Measurements from ENCODE around the gene TPR. TPM values are rescaled to one million over a fixed set of nuclear protein-coding genes. Genes with fewer than 3 reads are reported as not detected.
"Not testable (repeated sequence)": the region's sequence is repeated elsewhere in the genome, so short reads cannot be mapped to it uniquely, and the experiment has no call there.

TPR gene
- total RNA-seq, result 100 to 1,000 TPM; 165 to 167 TPM

DNA sequence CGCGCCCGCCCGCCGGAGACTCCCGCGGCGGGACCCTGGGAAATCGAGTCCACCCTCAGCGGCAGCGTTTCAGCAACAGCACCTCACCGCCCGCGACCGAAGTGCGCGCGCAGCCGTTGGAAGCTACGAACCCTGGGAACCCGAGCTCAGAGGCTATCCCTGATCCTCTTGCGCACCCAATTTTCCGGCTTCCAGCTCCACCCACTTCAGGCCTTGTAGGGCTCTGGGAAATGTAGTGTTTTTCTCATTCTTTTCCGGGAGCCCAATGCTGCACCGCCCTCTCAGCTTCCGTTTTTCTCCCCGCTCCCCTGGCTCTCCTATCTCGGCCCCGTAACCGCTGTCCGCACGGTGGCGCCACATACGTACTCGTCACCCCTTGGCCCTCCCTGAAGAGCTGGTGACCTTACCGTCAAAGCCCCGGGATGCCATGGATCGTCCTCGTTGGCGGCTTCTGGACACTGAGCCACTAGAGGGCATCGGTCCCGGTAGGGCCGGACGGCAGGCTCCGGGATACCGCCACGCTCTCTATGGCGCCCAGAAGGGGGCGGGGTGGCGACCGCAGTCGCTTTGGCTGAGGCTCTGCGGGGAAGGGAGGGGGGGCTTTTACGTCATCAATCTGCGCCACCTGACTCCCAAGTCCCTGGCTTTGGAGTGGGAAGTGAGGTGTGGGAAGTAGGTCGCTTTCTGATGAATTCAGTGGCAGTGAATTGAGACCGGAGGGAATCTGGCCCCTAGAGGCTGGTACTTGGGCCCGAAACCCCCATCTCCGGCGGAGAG, at the start of gene TPR, which contains the start of gene ODR4:
Gene TPR (minus strand): TSS at position 102 of the 777 bp plus-strand sequence. CDS start 225 bp downstream, outside the sequence.
Gene ODR4 (plus strand): TSS at position 687 of the 777 bp plus-strand sequence. CDS start 3,948 bp downstream, outside the sequence.
- Mint-ChIP-seq H3K36me3 (ENCODE audit: low read depth) (peaks cover 34% of the 10 kb centered on the region), H3K9me3 (no peaks in the 10 kb centered on the region), H3K27ac (peak within 1 kb of the TSS; percentile 90), H3K27me3 (no peaks in the 10 kb centered on the region), H3K4me3 (peak within 1 kb of the TSS; percentile 99), H3K4me1 (peaks cover 50% of the 10 kb centered on the region)
- CTCF ChIA-PET, result interaction anchor here (0.6 to 1.6 kb wide), 39 partner anchors 9 to 602 kb away, joined by 3 to 29 read pairs (median 4); no protein-coding TSS in a partner anchor
- DNase-seq, result peak; percentile 97
- POLR2A ChIA-PET, result interaction anchor here (0.6 kb wide), 1 partner anchor 70 kb away, joined by 6 read pairs; no protein-coding TSS in a partner anchor

DNA sequence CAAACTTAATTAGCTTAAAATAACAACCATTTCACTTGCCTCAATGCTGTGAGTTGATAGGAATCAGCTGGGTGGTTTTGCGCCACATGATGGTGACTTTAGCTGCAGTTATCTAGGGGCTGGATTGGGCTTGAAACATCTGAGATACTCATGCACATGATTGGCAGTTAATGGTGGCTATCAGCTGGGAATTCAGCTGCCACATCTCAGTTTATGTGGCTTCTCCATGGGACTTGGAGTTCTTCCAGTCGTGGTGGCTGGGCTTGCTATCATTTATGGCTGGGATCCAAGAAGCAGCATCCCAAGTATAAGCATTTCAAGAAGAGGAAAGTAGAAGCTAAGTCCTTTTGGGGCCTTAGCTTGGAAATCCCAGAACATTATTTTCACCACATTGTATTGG, 49.5 kb upstream of the TPR start:
- peaks cover 7% of the 10 kb centered on the region for H3K9me3 Mint-ChIP-seq

DNA sequence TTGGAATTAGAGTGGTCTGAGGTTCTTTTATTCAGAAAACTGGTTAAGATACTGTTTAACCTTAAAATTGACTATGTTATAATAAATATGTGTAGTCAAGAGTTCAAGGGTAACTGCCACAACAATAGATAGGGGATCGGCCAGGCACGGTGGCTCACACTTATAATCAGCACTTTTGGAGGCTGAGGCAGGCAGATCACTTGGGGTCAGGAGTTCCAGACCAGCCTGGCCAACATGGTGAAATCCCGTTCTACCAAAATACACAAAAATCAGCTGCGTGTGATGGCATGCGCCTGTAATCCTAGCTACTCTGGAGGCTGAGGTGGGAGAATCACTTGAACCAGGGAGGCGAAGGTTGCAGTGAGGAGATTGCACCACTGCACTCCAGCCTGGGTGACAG, 46.4 kb upstream of the TPR start:
- Mint-ChIP-seq H3K9me3 (peaks cover 7% of the 10 kb centered on the region), H3K27ac (peak overlapping the region; percentile 68), H3K4me3 (no peak overlapping the region), H3K4me1 (peaks cover 31% of the 10 kb centered on the region), H3K36me3 (ENCODE audit: low read depth) (peaks cover 33% of the 10 kb centered on the region), H3K27me3 (no peaks in the 10 kb centered on the region)
- POLR2A ChIA-PET, result no interaction called here
- CTCF ChIA-PET, result no interaction called here
- no peak for DNase-seq

More for the DNA sequence above, 49.5 kb upstream of the TPR start:
- Mint-ChIP-seq H3K36me3 (ENCODE audit: low read depth) (peaks cover 25% of the 10 kb centered on the region), H3K27me3 (no peaks in the 10 kb centered on the region), H3K4me3 (no peak overlapping the region), H3K27ac (no peak overlapping the region), H3K4me1 (peaks cover 32% of the 10 kb centered on the region)
- ChIA-PET POLR2A (no interaction called here), CTCF (no interaction called here)
- DNase-seq, result no peak

DNA sequence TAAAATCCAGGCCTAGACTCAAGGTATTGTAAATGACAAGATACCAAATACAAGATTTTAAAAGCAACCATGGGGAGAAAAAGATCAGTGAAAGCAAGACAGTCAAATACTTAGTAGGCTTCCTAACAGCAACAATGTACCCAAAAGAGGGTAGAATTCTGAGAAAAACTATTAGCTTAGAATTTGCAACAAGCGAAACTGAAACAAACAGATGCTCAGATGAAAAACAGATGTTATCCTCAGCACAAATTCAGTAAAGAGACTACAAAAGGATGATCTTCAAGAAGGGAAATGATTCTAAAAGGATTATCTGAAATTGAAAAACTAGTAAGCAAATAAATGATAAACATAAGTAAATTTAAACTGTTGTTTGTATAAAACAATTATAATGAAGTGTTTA, 45.9 kb upstream of the TPR start:
- Mint-ChIP-seq H3K27me3 (no peaks in the 10 kb centered on the region), H3K9me3 (peaks cover 1% of the 10 kb centered on the region), H3K4me3 (peak overlapping the region; percentile 41), H3K4me1 (peaks cover 26% of the 10 kb centered on the region), H3K36me3 (ENCODE audit: low read depth) (peaks cover 28% of the 10 kb centered on the region), H3K27ac (peak overlapping the region; percentile 91)
- ChIA-PET CTCF (interaction anchor here (1.0 kb wide), 1 partner anchor 30 kb away, joined by 3 read pairs; no protein-coding TSS in a partner anchor), POLR2A (interaction anchor here (0.7 kb wide), 1 partner anchor 11 kb away, joined by 6 read pairs; no protein-coding TSS in a partner anchor)
- DNase-seq, result no peak

DNA sequence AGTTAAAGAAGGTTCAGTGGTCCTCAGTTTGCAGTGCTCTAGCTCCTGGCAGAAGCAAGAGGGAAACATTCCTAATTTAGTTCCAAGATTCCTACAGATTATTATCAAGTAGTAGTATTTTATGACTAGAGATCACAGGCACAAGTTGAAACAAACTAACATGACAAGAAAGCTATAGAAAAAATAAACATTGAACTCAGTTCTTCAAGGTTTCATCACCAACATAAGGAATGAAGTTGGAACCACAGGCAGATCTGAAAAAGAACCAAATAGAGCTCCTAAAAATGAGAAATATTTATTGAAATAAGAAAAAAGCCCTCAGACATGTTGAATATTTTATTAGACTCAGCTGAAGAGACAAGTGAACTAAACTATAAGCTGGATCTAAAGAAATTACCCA, 45.3 kb upstream of the TPR start:
- peaks cover 1% of the 10 kb centered on the region for H3K9me3 Mint-ChIP-seq
- peak overlapping the region; percentile 8 for H3K4me3 Mint-ChIP-seq
- no peak for DNase-seq
- H3K27me3 Mint-ChIP-seq, result no peaks in the 10 kb centered on the region
- POLR2A ChIA-PET, result interaction anchor here (0.7 kb wide), 1 partner anchor 10 kb away, joined by 6 read pairs; no protein-coding TSS in a partner anchor
- H3K4me1 Mint-ChIP-seq, result peaks cover 21% of the 10 kb centered on the region
- peaks cover 24% of the 10 kb centered on the region for H3K36me3 Mint-ChIP-seq (ENCODE audit: low read depth)
- peak overlapping the region; percentile 91 for H3K27ac Mint-ChIP-seq
- CTCF ChIA-PET, result interaction anchor here (1.0 to 1.5 kb wide), 2 partner anchors 20 to 31 kb away, joined by 3 read pairs; no protein-coding TSS in a partner anchor

DNA sequence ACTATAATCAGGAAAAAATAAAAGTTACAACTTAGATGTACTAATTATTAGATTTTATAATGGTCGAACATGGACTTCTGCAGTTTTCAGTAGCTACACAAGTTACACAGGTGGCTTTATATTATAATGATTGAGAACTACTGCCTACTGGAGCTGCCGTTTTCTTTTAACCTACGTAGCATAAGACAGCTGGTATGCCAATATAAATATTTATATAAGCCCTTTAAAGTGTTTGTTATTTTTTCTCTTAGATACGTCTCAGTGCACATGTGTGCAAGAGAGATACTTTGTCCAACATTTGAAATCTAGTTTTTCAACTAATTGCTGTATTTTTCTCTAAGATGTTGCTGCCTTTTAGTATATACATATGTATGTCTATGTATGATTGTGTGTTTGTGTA, 43.5 kb upstream of the TPR start:
- DNase-seq, result no peak
- ChIA-PET CTCF (interaction anchor here (1.1 kb wide), 1 partner anchor 73 kb away, joined by 4 read pairs; no protein-coding TSS in a partner anchor), POLR2A (no interaction called here)
- H3K4me3 Mint-ChIP-seq, result no peak overlapping the region
- H3K27ac Mint-ChIP-seq, result no peak overlapping the region
- peaks cover 22% of the 10 kb centered on the region for H3K36me3 Mint-ChIP-seq (ENCODE audit: low read depth)
- no peaks in the 10 kb centered on the region for H3K9me3 Mint-ChIP-seq
- no peaks in the 10 kb centered on the region for H3K27me3 Mint-ChIP-seq
- H3K4me1 Mint-ChIP-seq, result peaks cover 19% of the 10 kb centered on the region

DNA sequence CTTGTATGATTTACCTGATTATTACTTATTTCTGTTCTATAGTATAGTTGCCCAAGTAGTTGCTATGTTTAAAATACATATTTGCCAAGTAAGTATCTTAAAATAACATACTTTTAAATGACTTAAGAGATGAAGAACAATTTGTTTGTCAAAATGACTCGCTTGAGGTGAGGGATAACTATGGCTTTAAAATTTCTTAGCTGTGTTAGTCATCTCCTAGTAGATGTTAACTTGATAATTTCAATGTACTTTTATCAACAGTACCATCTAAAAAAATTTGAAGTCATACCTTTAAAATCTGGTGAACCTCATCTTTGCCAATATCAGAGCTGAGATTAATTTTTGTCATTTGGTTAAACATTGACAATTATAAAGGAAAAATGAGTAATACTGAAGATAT, 38.3 kb upstream of the TPR start:
- no peaks in the 10 kb centered on the region for H3K27me3 Mint-ChIP-seq
- H3K27ac Mint-ChIP-seq, result no peak overlapping the region
- CTCF ChIA-PET, result interaction anchor here (1.4 kb wide), 1 partner anchor 38 kb away, joined by 3 read pairs; the partner anchor contains the start of genes ODR4 and TPR
- no peak for DNase-seq
- peaks cover 4% of the 10 kb centered on the region for H3K36me3 Mint-ChIP-seq (ENCODE audit: low read depth)
- H3K9me3 Mint-ChIP-seq, result no peaks in the 10 kb centered on the region
- POLR2A ChIA-PET, result no interaction called here
- H3K4me3 Mint-ChIP-seq, result no peak overlapping the region
- H3K4me1 Mint-ChIP-seq, result peaks cover 2% of the 10 kb centered on the region

DNA sequence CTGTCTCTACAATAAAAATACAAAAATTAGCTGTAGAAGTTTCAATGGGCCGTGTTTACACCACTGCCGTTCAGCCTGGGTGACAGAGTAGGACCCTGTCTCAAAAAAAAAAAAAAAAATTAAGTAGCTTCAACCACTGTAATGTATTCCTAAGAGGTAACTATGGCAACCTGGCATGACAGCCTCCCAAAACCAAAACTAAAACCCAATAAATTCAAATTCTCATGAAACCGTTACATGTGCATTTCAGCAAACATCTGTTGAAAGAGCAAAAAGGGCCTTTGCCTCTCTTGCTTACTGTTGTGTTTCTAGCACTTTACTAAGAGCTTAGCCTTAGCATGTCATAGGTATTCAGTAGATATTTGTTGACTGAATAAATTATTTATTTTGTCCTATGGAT, 34.0 kb upstream of the TPR start:
- CTCF ChIA-PET, result no interaction called here
- no peak for DNase-seq
- Mint-ChIP-seq H3K4me3 (no peak overlapping the region), H3K27ac (no peak overlapping the region), H3K27me3 (no peaks in the 10 kb centered on the region), H3K36me3 (ENCODE audit: low read depth) (peaks cover 9% of the 10 kb centered on the region), H3K4me1 (peaks cover 13% of the 10 kb centered on the region), H3K9me3 (no peaks in the 10 kb centered on the region)
- POLR2A ChIA-PET, result no interaction called here

DNA sequence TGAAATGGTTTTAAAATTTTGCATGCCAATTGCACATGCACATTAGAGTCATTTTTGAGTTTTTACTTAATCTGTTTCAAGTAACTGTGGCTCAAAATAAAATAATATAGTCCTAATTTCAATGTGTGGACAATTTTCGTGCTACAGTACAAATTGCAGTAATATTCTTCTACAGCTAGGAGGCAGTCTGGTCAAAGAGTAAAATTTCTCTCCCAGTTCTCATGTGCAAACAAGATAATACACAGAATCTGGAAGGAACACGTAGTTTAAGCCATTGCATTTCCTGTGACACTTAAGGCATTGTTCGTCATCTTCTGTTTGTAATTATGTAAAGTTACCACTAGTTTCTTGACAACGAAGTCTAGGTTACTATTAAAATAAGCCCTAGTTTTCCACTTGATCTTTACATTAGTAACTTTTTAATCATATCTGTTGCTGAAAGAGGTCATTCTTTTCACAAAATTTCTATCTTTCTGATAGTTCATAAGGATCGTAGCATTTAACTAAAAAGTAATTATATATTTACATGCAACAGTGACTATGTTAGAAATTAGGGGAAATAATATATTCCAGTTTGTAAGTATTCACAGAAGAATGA, 29.5 kb upstream of the TPR start:
- H3K27me3 Mint-ChIP-seq, result no peaks in the 10 kb centered on the region
- no peak overlapping the region for H3K4me3 Mint-ChIP-seq
- no peak overlapping the region for H3K27ac Mint-ChIP-seq
- no peaks in the 10 kb centered on the region for H3K9me3 Mint-ChIP-seq
- peak; percentile 24 for DNase-seq
- ChIA-PET POLR2A (no interaction called here), CTCF (interaction anchor here (0.6 to 1.4 kb wide), 2 partner anchors 364 to 430 kb away, joined by 3 read pairs; no protein-coding TSS in a partner anchor)
- H3K4me1 Mint-ChIP-seq, result peaks cover 13% of the 10 kb centered on the region
- H3K36me3 Mint-ChIP-seq (ENCODE audit: low read depth), result peaks cover 17% of the 10 kb centered on the region

DNA sequence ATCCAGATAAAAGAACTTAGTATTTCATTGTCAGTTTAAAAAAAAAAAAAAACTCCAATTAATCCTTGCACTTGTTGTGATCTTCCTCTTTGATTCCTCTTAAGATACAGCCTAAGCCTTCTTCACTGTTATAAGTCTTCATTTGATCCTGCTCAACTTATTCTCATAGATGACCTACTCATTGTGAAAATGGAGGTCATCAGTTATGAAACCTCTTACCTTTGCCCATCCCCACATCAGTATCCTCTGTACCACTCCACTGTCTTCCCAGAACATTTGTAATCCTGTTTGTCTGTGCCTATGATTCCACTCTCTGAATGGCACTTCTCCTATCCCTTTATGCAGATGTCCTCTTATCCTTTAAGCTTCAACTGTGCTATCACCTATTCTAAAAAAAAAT, 28.6 kb upstream of the TPR start:
- H3K36me3 Mint-ChIP-seq (ENCODE audit: low read depth), result peaks cover 20% of the 10 kb centered on the region
- ChIA-PET POLR2A (no interaction called here), CTCF (interaction anchor here (1.4 kb wide), 1 partner anchor 365 kb away, joined by 3 read pairs; no protein-coding TSS in a partner anchor)
- H3K27ac Mint-ChIP-seq, result no peak overlapping the region
- H3K4me3 Mint-ChIP-seq, result no peak overlapping the region
- DNase-seq, result no peak
- no peaks in the 10 kb centered on the region for H3K27me3 Mint-ChIP-seq
- H3K9me3 Mint-ChIP-seq, result no peaks in the 10 kb centered on the region
- H3K4me1 Mint-ChIP-seq, result peaks cover 11% of the 10 kb centered on the region

DNA sequence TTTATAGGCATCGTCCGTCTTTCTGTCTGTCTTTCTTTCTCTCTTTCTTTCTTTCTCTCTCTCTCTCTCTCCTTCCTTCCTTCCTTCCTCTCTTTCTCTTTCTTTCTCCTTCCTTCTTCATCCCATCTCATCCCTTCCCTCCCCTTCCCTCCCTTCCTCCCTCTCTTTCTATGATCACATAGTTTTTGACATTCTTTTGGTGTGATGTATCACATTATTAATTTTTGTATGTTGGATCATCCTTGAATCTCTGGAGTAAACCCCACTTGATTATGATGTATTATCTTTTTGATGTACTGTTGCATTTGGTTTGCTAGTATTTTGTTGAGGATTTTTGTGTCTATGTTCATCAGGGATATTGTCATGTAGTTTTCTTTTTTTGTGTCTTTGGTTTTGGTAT, 26.4 kb upstream of the TPR start:
- H3K4me3 Mint-ChIP-seq, CTCF ChIA-PET, POLR2A ChIA-PET, H3K9me3 Mint-ChIP-seq, H3K27ac Mint-ChIP-seq, H3K4me1 Mint-ChIP-seq, H3K27me3 Mint-ChIP-seq, DNase-seq: not testable (repeated sequence)
- H3K36me3 Mint-ChIP-seq (ENCODE audit: low read depth), result peaks cover 16% of the 10 kb centered on the region

DNA sequence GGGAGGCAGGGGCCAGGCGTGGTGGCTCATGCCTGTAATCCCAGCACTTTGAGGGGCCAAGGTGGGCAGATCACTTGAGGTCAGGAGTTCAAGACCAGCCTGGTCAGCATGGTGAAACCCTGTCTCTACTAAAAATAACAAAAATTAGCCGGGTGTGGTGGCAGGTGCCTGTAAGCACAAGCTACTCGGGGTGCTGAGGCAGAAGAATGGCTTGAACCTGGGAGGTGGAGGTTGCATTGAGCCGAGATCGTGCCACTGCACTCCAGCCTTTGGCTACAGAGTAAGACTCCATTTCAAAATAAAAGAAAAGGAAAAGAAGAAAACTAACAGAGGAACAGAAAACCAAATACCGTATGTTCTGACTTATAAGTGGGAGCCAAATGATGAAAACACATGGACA, 17.7 kb upstream of the TPR start:
- POLR2A ChIA-PET, DNase-seq, H3K4me1 Mint-ChIP-seq, H3K27ac Mint-ChIP-seq, H3K9me3 Mint-ChIP-seq, H3K4me3 Mint-ChIP-seq, H3K27me3 Mint-ChIP-seq: not testable (repeated sequence)
- CTCF ChIA-PET, result interaction anchor here (1.3 to 1.5 kb wide), 2 partner anchors 11 to 18 kb away, joined by 3 to 5 read pairs; partner anchors contain the start of genes ODR4 and TPR
- H3K36me3 Mint-ChIP-seq (ENCODE audit: low read depth), result peaks cover 14% of the 10 kb centered on the region

DNA sequence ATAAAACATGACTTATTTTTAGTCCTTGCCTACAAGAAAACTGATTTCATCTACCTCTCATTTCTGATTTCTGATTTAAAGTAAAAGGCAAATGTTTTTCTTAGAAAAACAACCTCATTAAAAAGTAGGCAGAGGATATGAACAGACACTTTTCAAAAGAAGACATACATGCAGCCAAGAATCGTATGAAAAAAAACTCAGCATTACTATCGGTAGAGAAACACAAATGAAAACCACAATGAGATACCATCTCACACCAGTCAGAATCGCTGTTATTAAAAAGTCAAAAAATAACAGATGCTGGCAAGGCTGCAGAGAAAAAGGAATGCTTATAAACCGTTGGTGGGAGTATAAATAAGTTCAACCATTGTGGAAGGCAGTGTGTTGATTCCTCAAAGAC, 16.8 kb upstream of the TPR start:
- Mint-ChIP-seq H3K36me3 (ENCODE audit: low read depth) (peaks cover 14% of the 10 kb centered on the region), H3K4me3 (no peak overlapping the region), H3K27me3 (no peaks in the 10 kb centered on the region), H3K9me3 (no peaks in the 10 kb centered on the region), H3K4me1 (peaks cover 5% of the 10 kb centered on the region), H3K27ac (peak overlapping the region; percentile 65)
- CTCF ChIA-PET, result no interaction called here
- no peak for DNase-seq
- POLR2A ChIA-PET, result interaction anchor here (0.7 kb wide), 1 partner anchor 23 kb away, joined by 5 read pairs; no protein-coding TSS in a partner anchor
